Measurements from ENCODE around the gene TSHZ2.
A peak's percentile ranks its signal among the peaks of the same experiment; 100 is the strongest.

The TSHZ2 gene

DNA sequence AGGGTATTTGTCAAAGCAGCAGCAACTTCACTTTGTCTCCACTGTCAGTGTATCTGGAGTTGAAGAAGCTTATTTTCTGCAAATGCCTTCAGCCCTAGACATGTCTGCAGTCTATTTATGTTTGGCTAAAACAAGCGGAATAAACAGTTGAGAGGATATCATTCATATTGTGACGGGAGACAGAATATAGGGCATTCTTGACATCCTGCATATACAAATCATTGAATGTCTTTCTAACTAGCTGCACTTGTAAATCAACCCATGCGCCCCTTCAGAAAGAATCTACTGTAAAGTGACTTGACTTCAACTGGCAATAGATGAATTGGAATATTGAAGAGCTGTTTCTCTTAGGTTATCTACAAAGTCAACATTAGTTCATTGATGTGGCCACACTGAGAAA, 258.9 kb downstream of the TSHZ2 start:
- Histone ChIP-seq H3K4me3 (ENCODE audit: insufficient read depth in 1 of 2, low read depth in 1 of 2, low read length in 2 of 2) (no peak overlapping the region), H3K4me1 (ENCODE audit: control insufficient read depth, insufficient read depth, low read depth, low read length) (no peaks in the 10 kb centered on the region), H3K23ac (ENCODE audit: low read length in 2 of 2) (no peak overlapping the region), H4K91ac (ENCODE audit: low read length) (no peak overlapping the region), H2BK15ac (ENCODE audit: low read depth, poor library complexity, severe bottlenecking) (no peak overlapping the region), H3K36me3 (ENCODE audit: control insufficient read depth in 1 of 2, insufficient read depth in 2 of 2, low read depth in 1 of 2, low read length in 2 of 2) (peaks cover 0 to 4% of the 10 kb centered on the region in 2 experiments), H3K4ac (ENCODE audit: low read depth in 1 of 2, low read length in 2 of 2) (no peak overlapping the region), H3K18ac (ENCODE audit: low read depth in 1 of 2, low read length in 2 of 2) (no peak overlapping the region), H3K79me1 (replicated peaks; ENCODE audit: low read length, poor library complexity, severe bottlenecking) (no peaks in the 10 kb centered on the region), H4K8ac (ENCODE audit: low read length) (no peak overlapping the region), H2BK5ac (ENCODE audit: low read depth, low read length, poor library complexity, severe bottlenecking) (no peak overlapping the region), H3K4me2 (ENCODE audit: low read length, poor library complexity, severe bottlenecking) (no peak overlapping the region), H2BK120ac (ENCODE audit: low read depth, low read length) (no peak overlapping the region), H3K9ac (ENCODE audit: low read length) (no peak overlapping the region), H2AFZ (ENCODE audit: low read depth, low read length) (no peak overlapping the region), H3K9me3 (ENCODE audit: control insufficient read depth, low read length) (no peaks in the 10 kb centered on the region), H3K27me3 (ENCODE audit: control insufficient read depth in 1 of 2, insufficient read depth in 1 of 2, low read length in 2 of 2) (no peaks in the 10 kb centered on the region), H2AK5ac (ENCODE audit: low read length, severe bottlenecking) (no peak overlapping the region), H2BK12ac (ENCODE audit: low read length in 2 of 2) (no peak overlapping the region), H3K27ac (ENCODE audit: low read length, poor library complexity, severe bottlenecking) (no peak overlapping the region), H3K14ac (ENCODE audit: low read length in 2 of 2) (no peak overlapping the region)
- peak; percentile 53 for DNase-seq
- no CpG with 5 or more reads among the region's 3 CpGs for WGBS

DNA sequence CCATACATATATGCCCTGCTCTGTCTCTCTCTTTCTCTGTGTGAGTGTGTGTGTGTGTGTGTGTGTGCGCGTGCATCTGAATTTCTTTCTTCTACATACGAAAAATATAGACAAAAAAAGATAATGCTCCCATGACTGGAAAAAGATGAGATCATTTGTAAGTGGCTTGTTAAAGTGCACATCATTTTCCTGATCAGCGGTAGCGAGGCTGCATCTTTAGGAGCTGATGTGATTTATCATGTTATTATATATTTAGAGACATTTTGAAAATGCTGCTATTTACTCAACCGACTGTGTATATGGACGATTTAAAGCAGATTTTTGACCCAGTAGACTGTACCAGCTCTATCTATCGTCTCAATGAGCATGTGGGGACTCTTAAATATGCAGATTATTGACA, 265.3 kb downstream of the TSHZ2 start:
- H3K9me3 ChIP-seq (ENCODE audit: control insufficient read depth, low read length), result no peaks in the 10 kb centered on the region
- no peak for DNase-seq
- WGBS, result 86% methylated on average over 5 of the region's 8 CpGs
- H3K27me3 ChIP-seq (ENCODE audit: control insufficient read depth in 1 of 2, insufficient read depth in 1 of 2, low read length in 2 of 2), result no peaks in the 10 kb centered on the region
- no peak overlapping the region for H2BK5ac ChIP-seq (ENCODE audit: low read depth, low read length, poor library complexity, severe bottlenecking)
- H3K79me1 ChIP-seq (replicated peaks; ENCODE audit: low read length, poor library complexity, severe bottlenecking), result no peaks in the 10 kb centered on the region
- no peak overlapping the region for H3K14ac ChIP-seq (ENCODE audit: low read length in 2 of 2)
- H2BK120ac ChIP-seq (ENCODE audit: low read depth, low read length), result no peak overlapping the region
- no peak overlapping the region for H3K4me3 ChIP-seq (ENCODE audit: insufficient read depth in 1 of 2, low read depth in 1 of 2, low read length in 2 of 2)
- no peak overlapping the region for H3K4ac ChIP-seq (ENCODE audit: low read depth in 1 of 2, low read length in 2 of 2)
- H3K36me3 ChIP-seq (ENCODE audit: control insufficient read depth in 1 of 2, insufficient read depth in 2 of 2, low read depth in 1 of 2, low read length in 2 of 2), result no peaks in the 10 kb centered on the region
- H4K8ac ChIP-seq (ENCODE audit: low read length), result no peak overlapping the region
- H3K18ac ChIP-seq (ENCODE audit: low read depth in 1 of 2, low read length in 2 of 2), result no peak overlapping the region
- no peak overlapping the region for H2AFZ ChIP-seq (ENCODE audit: low read depth, low read length)
- H2BK12ac ChIP-seq (ENCODE audit: low read length in 2 of 2), result no peak overlapping the region
- H3K23ac ChIP-seq (ENCODE audit: low read length in 2 of 2), result no peak overlapping the region
- no peak overlapping the region for H3K9ac ChIP-seq (ENCODE audit: low read length)
- no peak overlapping the region for H2BK15ac ChIP-seq (ENCODE audit: low read depth, poor library complexity, severe bottlenecking)
- no peak overlapping the region for H4K91ac ChIP-seq (ENCODE audit: low read length)
- no peak overlapping the region for H2AK5ac ChIP-seq (ENCODE audit: low read length, severe bottlenecking)
- no peak overlapping the region for H3K4me2 ChIP-seq (ENCODE audit: low read length, poor library complexity, severe bottlenecking)
- H3K27ac ChIP-seq (ENCODE audit: low read length, poor library complexity, severe bottlenecking), result no peak overlapping the region
- no peaks in the 10 kb centered on the region for H3K4me1 ChIP-seq (ENCODE audit: control insufficient read depth, insufficient read depth, low read depth, low read length)

GRCh38 chr20:53238121-53238660, 266.0 kb downstream of the TSHZ2 start:
- H3K79me1 ChIP-seq (replicated peaks; ENCODE audit: low read length, poor library complexity, severe bottlenecking), result no peaks in the 10 kb centered on the region
- no peak overlapping the region for H4K91ac ChIP-seq (ENCODE audit: low read length)
- DNase-seq, result peak; percentile 19
- no peak overlapping the region for H2AK5ac ChIP-seq (ENCODE audit: low read length, severe bottlenecking)
- H3K4me2 ChIP-seq (ENCODE audit: low read length, poor library complexity, severe bottlenecking), result no peak overlapping the region
- 72% methylated on average over 3 of the region's 3 CpGs for WGBS
- no peak overlapping the region for H3K4me3 ChIP-seq (ENCODE audit: insufficient read depth in 1 of 2, low read depth in 1 of 2, low read length in 2 of 2)
- no peak overlapping the region for H2BK120ac ChIP-seq (ENCODE audit: low read depth, low read length)
- H3K27ac ChIP-seq (ENCODE audit: low read length, poor library complexity, severe bottlenecking), result no peak overlapping the region
- no peak overlapping the region for H2BK15ac ChIP-seq (ENCODE audit: low read depth, poor library complexity, severe bottlenecking)
- H3K9ac ChIP-seq (ENCODE audit: low read length), result no peak overlapping the region
- no peaks in the 10 kb centered on the region for H3K9me3 ChIP-seq (ENCODE audit: control insufficient read depth, low read length)
- H3K4me1 ChIP-seq (ENCODE audit: control insufficient read depth, insufficient read depth, low read depth, low read length), result no peaks in the 10 kb centered on the region
- H3K4ac ChIP-seq (ENCODE audit: low read depth in 1 of 2, low read length in 2 of 2), result no peak overlapping the region
- H3K27me3 ChIP-seq (ENCODE audit: control insufficient read depth in 1 of 2, insufficient read depth in 1 of 2, low read length in 2 of 2), result no peaks in the 10 kb centered on the region
- no peak overlapping the region for H2AFZ ChIP-seq (ENCODE audit: low read depth, low read length)
- H3K18ac ChIP-seq (ENCODE audit: low read depth in 1 of 2, low read length in 2 of 2), result no peak overlapping the region
- no peak overlapping the region for H2BK5ac ChIP-seq (ENCODE audit: low read depth, low read length, poor library complexity, severe bottlenecking)
- no peak overlapping the region for H2BK12ac ChIP-seq (ENCODE audit: low read length in 2 of 2)
- H3K36me3 ChIP-seq (ENCODE audit: control insufficient read depth in 1 of 2, insufficient read depth in 2 of 2, low read depth in 1 of 2, low read length in 2 of 2), result no peaks in the 10 kb centered on the region
- no peak overlapping the region for H3K23ac ChIP-seq (ENCODE audit: low read length in 2 of 2)
- no peak overlapping the region for H4K8ac ChIP-seq (ENCODE audit: low read length)
- no peak overlapping the region for H3K14ac ChIP-seq (ENCODE audit: low read length in 2 of 2)

GRCh38 chr20:53243152-53243551, 271.0 kb downstream of the TSHZ2 start:
- no peaks in the 10 kb centered on the region for H3K36me3 ChIP-seq (ENCODE audit: control insufficient read depth in 1 of 2, insufficient read depth in 2 of 2, low read depth in 1 of 2, low read length in 2 of 2)
- 93% methylated on average over 3 of the region's 3 CpGs for WGBS

More at GRCh38 chr20:53243152-53243551, 271.0 kb downstream of the TSHZ2 start:
- Histone ChIP-seq H3K14ac (ENCODE audit: low read length in 2 of 2) (no peak overlapping the region), H4K8ac (ENCODE audit: low read length) (no peak overlapping the region), H3K4me3 (ENCODE audit: insufficient read depth in 1 of 2, low read depth in 1 of 2, low read length in 2 of 2) (no peak overlapping the region), H3K27me3 (ENCODE audit: control insufficient read depth in 1 of 2, insufficient read depth in 1 of 2, low read length in 2 of 2) (no peaks in the 10 kb centered on the region), H2BK15ac (ENCODE audit: low read depth, poor library complexity, severe bottlenecking) (no peak overlapping the region), H3K4me2 (ENCODE audit: low read length, poor library complexity, severe bottlenecking) (no peak overlapping the region), H2BK120ac (ENCODE audit: low read depth, low read length) (no peak overlapping the region), H3K9me3 (ENCODE audit: control insufficient read depth, low read length) (no peaks in the 10 kb centered on the region), H3K4ac (ENCODE audit: low read depth in 1 of 2, low read length in 2 of 2) (no peak overlapping the region), H4K91ac (ENCODE audit: low read length) (no peak overlapping the region), H3K27ac (ENCODE audit: low read length, poor library complexity, severe bottlenecking) (no peak overlapping the region), H3K4me1 (ENCODE audit: control insufficient read depth, insufficient read depth, low read depth, low read length) (no peaks in the 10 kb centered on the region), H3K18ac (ENCODE audit: low read depth in 1 of 2, low read length in 2 of 2) (no peak overlapping the region), H2AFZ (ENCODE audit: low read depth, low read length) (no peak overlapping the region), H3K79me1 (replicated peaks; ENCODE audit: low read length, poor library complexity, severe bottlenecking) (no peaks in the 10 kb centered on the region), H3K23ac (ENCODE audit: low read length in 2 of 2) (no peak overlapping the region), H2AK5ac (ENCODE audit: low read length, severe bottlenecking) (no peak overlapping the region), H2BK5ac (ENCODE audit: low read depth, low read length, poor library complexity, severe bottlenecking) (no peak overlapping the region), H3K9ac (ENCODE audit: low read length) (no peak overlapping the region), H2BK12ac (ENCODE audit: low read length in 2 of 2) (no peak overlapping the region)
- DNase-seq, result no peak

Measured in mesenchymal stem cell (in vitro differentiated cells and primary cell).